Mesendoderm (in vitro differentiated cells): ENCODE data around the gene LRRC32.

Experiments used
- DNase-seq: peaks from one replicate; pipeline ENCODE4 v3.0.0; 2013
- H2AK5ac ChIP-seq: 2 replicates; pipeline ENCODE4 v1.6.1; 2013; ENCODE audit warnings: low read length, inconsistent platforms
- H2BK120ac ChIP-seq: 2 replicates; pipeline ENCODE4 v1.6.1; 2013; ENCODE audit warnings: low read depth, mild to moderate bottlenecking, low read length, moderate library complexity, mixed read lengths
- H2BK15ac ChIP-seq: replicated peaks from 2 replicates; pipeline ENCODE4 v1.6.1; 2013; ENCODE audit warnings: low read depth, mild to moderate bottlenecking, moderate library complexity
- H2BK5ac ChIP-seq: 2 replicates; pipeline ENCODE4 v1.6.1; 2013; ENCODE audit warnings: low read length, inconsistent platforms
- H3K18ac ChIP-seq: 2 replicates; pipeline ENCODE4 v1.6.1; 2013; ENCODE audit warnings: mild to moderate bottlenecking, low read length, mixed read lengths
- H3K23ac ChIP-seq: one replicate; pipeline ENCODE4 v1.6.1; 2013; ENCODE audit warnings: low read length
- H3K27ac ChIP-seq: 2 replicates; pipeline ENCODE4 v1.5.1; 2013; ENCODE audit warnings: low read depth, mild to moderate bottlenecking, inconsistent platforms, low read length, moderate library complexity
- H3K27me3 ChIP-seq: 2 replicates; pipeline ENCODE4 v1.6.1; 2013; ENCODE audit warnings: low read length, control low read depth, mild to moderate bottlenecking, inconsistent platforms; ENCODE audit not compliant: insufficient read depth, poor library complexity
- H3K36me3 ChIP-seq: 2 replicates; pipeline ENCODE4 v1.6.1; 2013; ENCODE audit warnings: low read length, inconsistent platforms; ENCODE audit not compliant: control insufficient read depth, insufficient read depth
- H3K4ac ChIP-seq: one replicate; pipeline ENCODE4 v1.6.1; 2013; ENCODE audit warnings: low read depth, mild to moderate bottlenecking, low read length, moderate library complexity
- H3K4me1 ChIP-seq: 2 replicates; pipeline ENCODE4 v1.6.1; 2013; ENCODE audit warnings: low read depth, low read length, inconsistent platforms; ENCODE audit not compliant: control insufficient read depth
- H3K4me2 ChIP-seq: 2 replicates; pipeline ENCODE4 v1.6.1; 2013; ENCODE audit warnings: low read length
- H3K4me3 ChIP-seq: 2 replicates; pipeline ENCODE4 v1.5.1; 2013; ENCODE audit warnings: mild to moderate bottlenecking, low read length
- H3K56ac ChIP-seq: one replicate; pipeline ENCODE4 v1.6.1; 2013; ENCODE audit warnings: low read length
- H3K79me1 ChIP-seq: 2 replicates; pipeline ENCODE4 v1.6.1; 2013; ENCODE audit warnings: low read length, inconsistent platforms
- H3K79me2 ChIP-seq: 2 replicates; pipeline ENCODE4 v1.6.1; 2013; ENCODE audit warnings: mild to moderate bottlenecking, low read length; ENCODE audit not compliant: control insufficient read depth, insufficient read depth
- H3K9ac ChIP-seq: 2 replicates; pipeline ENCODE4 v1.6.1; 2013; ENCODE audit warnings: low read length, inconsistent platforms
- H4K5ac ChIP-seq: one replicate; pipeline ENCODE4 v1.6.1; 2013; ENCODE audit warnings: low read length
- H4K8ac ChIP-seq: one replicate; pipeline ENCODE4 v1.6.1; 2013; ENCODE audit warnings: low read depth, mild to moderate bottlenecking, control low read depth, low read length, moderate library complexity
- WGBS: extraction: QIAGEN DNeasy Blood & Tissue Kit; methylation state at CpG from one replicate; pipeline ENCODE4 v1.1.7; 2013; ENCODE audit warnings: low lambda C conversion rate, missing lambda C conversion rate; ENCODE audit not compliant: insufficient coverage; ENCODE audit errors: extremely low coverage; 5-methylcytosine and 5-hydroxymethylcytosine counted together

LRRC32 gene

DNA sequence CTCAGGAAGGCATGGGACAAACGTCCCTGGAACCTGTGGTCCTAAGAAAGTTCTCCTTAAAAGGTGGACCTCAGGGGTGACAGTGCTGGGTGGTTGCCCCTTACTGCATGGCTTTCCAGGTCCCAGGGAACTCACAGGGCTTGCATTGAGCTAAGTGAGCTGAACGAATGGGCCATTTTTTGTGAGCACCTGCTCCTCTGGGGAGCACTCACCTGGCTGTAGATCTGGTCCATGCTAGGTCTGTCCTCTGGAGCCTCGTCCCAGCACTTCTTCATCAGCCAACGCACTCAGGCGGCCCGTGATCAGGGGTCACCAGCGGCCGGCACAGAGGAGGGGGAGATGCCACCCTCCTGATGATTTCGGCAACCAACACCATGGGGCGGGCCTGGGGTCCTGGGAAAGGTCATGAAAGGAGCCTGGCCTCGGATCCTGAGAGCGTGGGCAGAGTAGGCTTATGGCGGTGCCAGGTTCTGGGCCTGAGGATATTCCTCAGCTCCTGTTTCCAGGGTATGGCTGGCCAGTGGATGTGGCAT lies 36.8 kb upstream of the LRRC32 start:
- Histone ChIP-seq H3K23ac (no peak overlapping the region), H3K36me3 (no peaks in the 10 kb centered on the region), H3K4me2 (no peak overlapping the region), H4K8ac (no peak overlapping the region), H3K27ac (no peak overlapping the region), H2BK120ac (no peak overlapping the region), H3K27me3 (no peaks in the 10 kb centered on the region), H3K56ac (no peak overlapping the region), H2BK5ac (no peak overlapping the region), H2AK5ac (no peak overlapping the region), H2BK15ac (no peak overlapping the region), H3K4ac (no peak overlapping the region), H3K18ac (no peak overlapping the region), H3K4me1 (peaks cover 2% of the 10 kb centered on the region), H3K4me3 (no peak overlapping the region), H3K9ac (no peak overlapping the region), H3K79me1 (no peaks in the 10 kb centered on the region), H4K5ac (no peak overlapping the region), H3K79me2 (no peaks in the 10 kb centered on the region)
- no peak for DNase-seq
- no CpG with 5 or more reads among the region's 13 CpGs for WGBS

DNA sequence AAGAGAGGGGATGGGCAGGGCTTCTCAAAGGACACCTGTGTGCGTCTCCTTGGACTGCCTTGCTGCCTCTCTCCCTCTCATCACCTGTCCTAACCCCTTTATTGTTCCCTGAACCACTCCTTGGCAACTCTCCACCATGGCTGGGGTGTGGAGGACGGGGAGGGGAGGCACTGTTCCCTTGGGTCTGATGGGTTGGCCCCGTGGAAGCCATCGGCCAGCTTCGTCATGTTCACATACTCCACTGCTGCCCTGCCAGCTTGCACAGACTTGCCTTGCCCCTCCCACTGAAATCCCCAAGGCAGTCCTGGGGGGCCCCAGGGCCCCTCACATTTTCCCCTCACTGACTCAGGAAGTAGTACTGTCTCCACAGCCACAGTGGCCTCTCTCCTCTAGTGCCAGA lies 36.1 kb upstream of the LRRC32 start:
- no peak overlapping the region for H3K4me3 ChIP-seq
- no peak overlapping the region for H4K5ac ChIP-seq
- no peak for DNase-seq
- no peak overlapping the region for H3K4me2 ChIP-seq
- no peak overlapping the region for H3K18ac ChIP-seq
- no peaks in the 10 kb centered on the region for H3K79me2 ChIP-seq
- H2BK15ac ChIP-seq, result no peak overlapping the region
- H3K79me1 ChIP-seq, result no peaks in the 10 kb centered on the region
- H3K27ac ChIP-seq, result no peak overlapping the region
- no peak overlapping the region for H3K9ac ChIP-seq
- H4K8ac ChIP-seq, result no peak overlapping the region
- H3K56ac ChIP-seq, result no peak overlapping the region
- H2BK120ac ChIP-seq, result no peak overlapping the region
- H2AK5ac ChIP-seq, result no peak overlapping the region
- no peak overlapping the region for H3K4ac ChIP-seq
- no peaks in the 10 kb centered on the region for H3K36me3 ChIP-seq
- H3K4me1 ChIP-seq, result peaks cover 2% of the 10 kb centered on the region
- H3K27me3 ChIP-seq, result no peaks in the 10 kb centered on the region
- WGBS, result no CpG with 5 or more reads among the region's 5 CpGs
- no peak overlapping the region for H3K23ac ChIP-seq
- no peak overlapping the region for H2BK5ac ChIP-seq

DNA sequence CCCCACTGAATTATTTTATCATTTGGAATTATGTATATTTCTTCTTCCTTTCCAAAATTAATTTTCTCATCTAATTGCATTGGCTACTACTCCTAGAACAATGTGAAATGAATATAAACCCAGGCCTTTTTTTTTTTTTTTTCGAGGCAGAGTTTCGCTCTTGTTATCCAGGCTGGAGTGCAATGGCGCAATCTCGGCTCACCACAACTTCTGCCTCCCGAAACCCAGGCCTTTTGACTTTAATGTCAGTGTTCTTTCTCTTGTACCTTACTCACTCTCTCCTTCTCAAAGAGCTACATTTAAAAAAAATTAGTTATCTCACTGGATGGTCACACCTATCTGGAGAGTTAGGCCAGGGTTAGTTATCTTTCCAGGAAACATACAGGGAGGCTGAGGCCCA lies 35.3 kb upstream of the LRRC32 start:
- H3K79me2 ChIP-seq, result no peaks in the 10 kb centered on the region
- no peak overlapping the region for H3K27ac ChIP-seq
- H3K18ac ChIP-seq, result no peak overlapping the region
- no peak overlapping the region for H4K5ac ChIP-seq
- H2BK15ac ChIP-seq, result no peak overlapping the region
- H3K56ac ChIP-seq, result no peak overlapping the region
- no peak overlapping the region for H3K4me2 ChIP-seq
- peaks cover 2% of the 10 kb centered on the region for H3K4me1 ChIP-seq
- no peak overlapping the region for H4K8ac ChIP-seq
- no peak overlapping the region for H3K9ac ChIP-seq
- no peaks in the 10 kb centered on the region for H3K36me3 ChIP-seq
- no peaks in the 10 kb centered on the region for H3K79me1 ChIP-seq
- H3K4ac ChIP-seq, result no peak overlapping the region
- no CpG with 5 or more reads among the region's 5 CpGs for WGBS
- no peak overlapping the region for H2BK120ac ChIP-seq
- H3K4me3 ChIP-seq, result no peak overlapping the region
- no peaks in the 10 kb centered on the region for H3K27me3 ChIP-seq
- no peak for DNase-seq
- no peak overlapping the region for H2BK5ac ChIP-seq
- H3K23ac ChIP-seq, result no peak overlapping the region
- no peak overlapping the region for H2AK5ac ChIP-seq

DNA sequence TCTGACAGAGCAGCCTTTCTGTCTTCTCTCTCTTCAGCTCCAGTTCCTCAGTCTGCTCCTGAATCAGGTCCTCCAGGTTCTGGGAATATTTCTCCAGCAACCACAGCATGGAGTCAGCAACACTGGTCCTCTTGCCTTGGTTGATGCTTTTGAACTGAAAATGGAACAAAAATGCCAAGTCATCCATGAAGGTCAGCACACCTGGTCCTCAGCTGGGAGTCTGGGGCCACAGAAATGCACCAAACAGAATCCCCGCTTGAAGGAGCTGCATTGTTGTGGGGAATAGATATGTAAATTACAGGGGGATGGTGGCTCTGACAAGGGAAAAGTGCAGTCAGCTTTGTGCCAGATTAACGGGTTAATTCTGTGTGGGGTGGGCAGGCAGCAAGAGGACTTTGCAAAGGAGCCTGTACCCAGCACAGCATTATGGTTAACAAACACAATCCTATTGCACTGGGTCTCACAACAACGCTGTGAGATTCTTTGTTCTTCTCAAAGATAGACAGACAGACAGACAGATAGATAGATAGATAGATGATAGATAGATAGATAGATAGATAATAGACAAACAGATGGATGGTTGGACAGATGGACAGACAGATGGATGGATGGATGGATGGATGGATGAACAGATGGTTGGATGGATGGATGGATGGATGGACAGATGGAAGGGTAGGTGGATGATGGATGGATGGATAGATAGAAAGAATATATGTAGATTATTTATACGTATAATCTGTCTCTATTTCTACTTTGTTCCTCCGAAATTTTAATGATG lies 33.8 kb upstream of the LRRC32 start:
- Histone ChIP-seq H3K79me1 (no peaks in the 10 kb centered on the region), H3K23ac (no peak overlapping the region), H2AK5ac (no peak overlapping the region), H2BK15ac (no peak overlapping the region), H3K27ac (no peak overlapping the region), H3K4ac (no peak overlapping the region), H3K9ac (no peak overlapping the region), H3K18ac (no peak overlapping the region), H3K36me3 (no peaks in the 10 kb centered on the region), H3K4me1 (peaks cover 2% of the 10 kb centered on the region), H3K27me3 (no peaks in the 10 kb centered on the region), H4K8ac (no peak overlapping the region), H3K4me3 (no peak overlapping the region), H3K4me2 (no peak overlapping the region), H2BK5ac (no peak overlapping the region), H4K5ac (no peak overlapping the region), H3K79me2 (no peaks in the 10 kb centered on the region), H3K56ac (no peak overlapping the region), H2BK120ac (no peak overlapping the region)
- 100% methylated on average over 1 of the region's 5 CpGs for WGBS
- peak; percentile 39 for DNase-seq

DNA sequence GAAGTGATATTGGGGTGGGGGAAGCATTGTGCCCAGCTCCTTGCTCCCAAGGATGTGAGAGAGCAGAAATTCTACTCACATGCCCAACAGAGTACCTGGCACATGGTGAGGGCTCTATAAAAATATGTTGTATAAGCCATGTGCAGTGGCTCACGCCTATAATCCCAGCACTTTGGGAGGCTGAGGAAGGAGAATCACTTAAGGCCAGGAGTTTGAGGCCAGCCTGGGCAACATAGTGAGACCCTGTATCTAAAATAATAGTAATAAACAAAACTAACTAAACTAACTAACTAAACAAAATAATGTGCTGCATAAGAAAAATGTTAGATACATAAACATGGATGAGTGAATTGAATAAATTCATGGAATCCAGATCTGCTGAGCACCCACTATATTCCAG lies 33.2 kb upstream of the LRRC32 start:
- no peak for DNase-seq
- no peak overlapping the region for H2AK5ac ChIP-seq
- H3K4me1 ChIP-seq, result peaks cover 2% of the 10 kb centered on the region
- H3K36me3 ChIP-seq, result no peaks in the 10 kb centered on the region
- H3K9ac ChIP-seq, result no peak overlapping the region
- no peak overlapping the region for H3K4me3 ChIP-seq
- H3K27ac ChIP-seq, result no peak overlapping the region
- H3K4ac ChIP-seq, result no peak overlapping the region
- no peaks in the 10 kb centered on the region for H3K79me2 ChIP-seq
- H4K8ac ChIP-seq, result no peak overlapping the region
- H2BK5ac ChIP-seq, result no peak overlapping the region
- H4K5ac ChIP-seq, result no peak overlapping the region
- H3K4me2 ChIP-seq, result no peak overlapping the region
- H3K18ac ChIP-seq, result no peak overlapping the region
- no peak overlapping the region for H3K23ac ChIP-seq
- H3K27me3 ChIP-seq, result no peaks in the 10 kb centered on the region
- no peak overlapping the region for H3K56ac ChIP-seq
- WGBS, result no CpG with 5 or more reads among the region's 1 CpG
- H3K79me1 ChIP-seq, result no peaks in the 10 kb centered on the region
- H2BK120ac ChIP-seq, result no peak overlapping the region
- no peak overlapping the region for H2BK15ac ChIP-seq
